NCI-H2081 treated with DMSO at 0.1 percent for 48 hours (cell line): Measurements from ENCODE around the gene NUTM2E.
"Not testable (repeated sequence)": the region's sequence is repeated elsewhere in the genome, so short reads cannot be mapped to it uniquely, and the experiment has no call there.

Experiments
- DNase-seq: peaks from one replicate; lab custom pipeline; 2025; lab: John Stamatoyannopoulos, UW

Gene NUTM2E

GRCh38 chr10:79866903-79867551 lies 40.5 kb downstream of the NUTM2E start:
- DNase-seq: not testable (repeated sequence)

- DNase-seq: not testable (repeated sequence)
Observed at GRCh38 chr10:79868023-79868422, 41.5 kb downstream of the NUTM2E start.

GRCh38 chr10:79869439-79870097 lies 43.0 kb downstream of the NUTM2E start:
- DNase-seq: not testable (repeated sequence)

- not testable (repeated sequence) for DNase-seq
Observed at GRCh38 chr10:79871729-79872128, 45.2 kb downstream of the NUTM2E start.
